Measurements from ENCODE around the gene PTTG1IP.
"Not testable (repeated sequence)": the region's sequence is repeated elsewhere in the genome, so short reads cannot be mapped to it uniquely, and the experiment has no call there.

PTTG1IP gene, protein sequence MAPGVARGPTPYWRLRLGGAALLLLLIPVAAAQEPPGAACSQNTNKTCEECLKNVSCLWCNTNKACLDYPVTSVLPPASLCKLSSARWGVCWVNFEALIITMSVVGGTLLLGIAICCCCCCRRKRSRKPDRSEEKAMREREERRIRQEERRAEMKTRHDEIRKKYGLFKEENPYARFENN

DNA sequence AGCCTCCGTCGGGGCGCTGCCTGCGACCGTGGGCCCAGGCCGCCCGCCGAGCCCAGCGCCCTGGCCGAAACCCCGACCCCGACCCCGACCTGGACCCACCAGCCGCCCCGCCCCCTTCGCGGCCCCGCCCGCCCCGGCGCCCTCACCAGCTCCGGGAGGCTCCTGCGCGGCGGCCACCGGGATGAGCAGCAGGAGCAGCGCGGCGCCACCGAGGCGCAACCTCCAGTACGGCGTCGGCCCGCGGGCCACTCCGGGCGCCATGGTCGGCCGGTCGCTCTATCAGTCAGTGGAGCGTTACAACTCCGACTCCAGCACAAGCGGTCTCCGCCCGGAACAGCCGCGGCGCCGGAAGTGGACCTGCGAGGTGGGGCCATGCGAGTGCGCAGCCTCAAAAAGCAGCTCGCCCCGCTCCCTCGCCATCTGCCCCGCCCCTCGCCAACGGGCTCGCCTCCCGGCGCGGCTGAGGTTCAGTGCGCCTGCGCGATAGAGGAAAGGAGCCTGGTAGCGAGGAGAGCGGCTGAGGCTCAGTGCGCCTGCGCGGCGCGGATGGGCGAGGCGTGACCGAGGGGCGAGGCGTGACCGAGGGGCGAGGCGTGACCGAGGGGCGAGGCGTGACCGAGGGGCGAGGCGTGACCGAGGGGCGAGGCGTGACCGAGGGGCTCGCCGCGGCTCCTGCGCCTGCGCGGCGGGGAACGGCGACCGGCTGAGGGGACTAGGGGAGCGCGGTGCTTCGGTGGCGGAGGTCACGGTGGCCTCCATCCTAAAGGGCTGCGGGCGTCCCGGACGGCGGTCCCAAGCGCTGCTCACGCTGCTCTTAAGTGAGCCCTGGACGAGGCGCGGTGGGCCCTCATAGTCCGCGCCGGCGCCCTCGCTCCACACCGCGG lies at the start of gene PTTG1IP:
Gene PTTG1IP, minus strand, starts transcription at position 335 of the 884 bp plus-strand sequence. Its CDS starts 74 bp downstream, at position 261.
- DNase-seq: peak; percentile 100

DNA sequence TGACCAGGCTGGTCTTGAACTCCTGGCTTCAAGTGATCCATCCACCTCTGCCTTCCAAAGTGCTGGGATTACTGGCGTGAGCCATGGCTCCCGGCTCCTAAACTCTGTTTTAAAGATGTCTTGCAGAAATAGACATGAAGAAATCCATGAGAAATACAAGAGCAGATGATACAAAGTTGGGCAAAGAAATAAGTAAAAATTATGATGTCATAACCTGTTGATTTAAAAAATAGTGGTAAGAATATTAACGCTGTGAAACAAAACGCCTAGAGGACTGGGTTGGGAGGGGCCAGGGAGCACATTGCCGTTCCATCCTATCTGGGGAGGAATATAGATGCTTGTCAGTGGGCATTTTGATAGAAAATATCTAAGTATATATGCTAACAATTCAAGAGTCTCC lies 48.4 kb upstream of the PTTG1IP start:
- DNase-seq: no peak

DNA sequence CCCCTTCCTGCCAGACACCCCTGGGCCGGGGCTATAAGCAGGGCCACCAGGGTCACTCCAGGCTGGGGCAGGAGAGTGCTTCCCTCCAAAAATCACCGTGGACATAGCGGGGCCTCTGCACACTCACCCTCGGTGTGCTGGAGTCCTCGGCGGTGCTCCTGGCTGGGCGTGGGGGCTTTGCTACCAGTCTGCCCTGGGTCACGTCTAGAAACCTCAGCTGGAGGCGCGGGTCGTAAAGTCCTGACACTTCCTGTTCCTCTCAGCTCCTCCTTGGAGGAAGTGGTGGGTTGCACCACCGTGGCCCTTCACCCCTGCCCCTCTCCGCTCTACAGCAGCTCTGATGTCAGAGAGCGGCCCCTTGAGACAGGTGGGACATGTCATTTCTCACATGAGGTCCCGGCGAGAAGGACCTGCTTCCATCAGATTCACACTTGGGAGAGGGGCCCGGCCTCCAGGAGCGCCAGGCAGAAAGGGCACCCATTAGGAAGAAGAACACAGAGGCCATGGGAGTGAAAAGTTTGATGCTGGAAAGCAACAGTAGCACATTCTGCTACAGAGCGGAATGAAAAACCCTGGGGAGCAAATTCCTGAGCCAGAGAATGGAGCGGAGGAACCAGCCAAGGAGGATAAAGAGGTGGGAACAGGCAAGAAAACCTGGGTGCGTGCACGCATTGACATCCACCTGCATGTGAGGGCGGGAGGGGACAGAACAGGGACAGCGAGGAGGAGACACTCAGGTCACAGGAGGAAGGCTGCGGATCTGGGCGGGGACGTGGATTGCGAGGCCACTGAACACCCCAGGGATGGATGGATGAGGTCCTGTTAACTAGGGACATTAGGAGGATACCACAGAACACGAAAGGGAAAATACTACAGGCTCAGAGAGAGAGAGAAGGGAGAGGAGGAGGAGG lies 47.5 kb upstream of the PTTG1IP start, which contains the start of gene ITGB2:
Gene ITGB2, minus strand, starts transcription at position 206 of the 911 bp plus-strand sequence. CDS start 10,117 bp downstream, outside the sequence.
- peak; percentile 84 for DNase-seq

DNA sequence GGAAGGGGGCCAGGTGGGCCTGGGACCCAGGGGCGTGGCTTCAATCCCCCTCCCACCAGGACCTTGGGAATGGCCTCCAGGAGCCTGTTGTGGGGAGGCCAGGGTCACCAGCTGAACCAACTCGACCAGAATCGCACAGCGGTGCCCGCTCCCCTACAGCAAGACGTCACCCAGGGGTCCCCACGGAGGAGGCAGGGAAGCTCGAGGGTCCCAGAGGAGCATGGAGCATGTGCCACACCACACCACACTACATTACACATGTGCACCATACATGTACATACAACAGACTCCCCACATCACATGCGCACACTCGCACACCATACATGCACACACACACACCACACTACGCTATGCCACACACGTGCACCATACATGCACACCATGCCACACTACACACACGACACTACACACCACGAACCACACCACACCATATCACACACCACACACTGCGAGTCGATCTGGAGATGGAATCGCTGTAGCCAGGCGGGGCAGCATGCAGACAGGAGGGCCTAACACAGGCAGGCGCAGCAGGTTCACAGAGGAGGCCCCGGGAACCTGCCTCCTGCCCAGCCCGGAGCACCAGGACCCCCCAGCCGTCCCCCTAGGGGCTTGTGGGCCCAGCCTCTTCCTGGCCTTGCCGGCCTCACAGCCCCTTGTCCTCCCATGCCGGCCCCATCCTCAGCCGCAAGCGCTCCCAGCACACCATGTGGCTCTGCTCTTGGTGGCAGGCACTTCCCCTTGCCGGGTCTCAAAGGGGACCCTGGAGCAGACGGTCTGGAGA lies 46.6 kb upstream of the PTTG1IP start:
- peak; percentile 70 for DNase-seq

DNA sequence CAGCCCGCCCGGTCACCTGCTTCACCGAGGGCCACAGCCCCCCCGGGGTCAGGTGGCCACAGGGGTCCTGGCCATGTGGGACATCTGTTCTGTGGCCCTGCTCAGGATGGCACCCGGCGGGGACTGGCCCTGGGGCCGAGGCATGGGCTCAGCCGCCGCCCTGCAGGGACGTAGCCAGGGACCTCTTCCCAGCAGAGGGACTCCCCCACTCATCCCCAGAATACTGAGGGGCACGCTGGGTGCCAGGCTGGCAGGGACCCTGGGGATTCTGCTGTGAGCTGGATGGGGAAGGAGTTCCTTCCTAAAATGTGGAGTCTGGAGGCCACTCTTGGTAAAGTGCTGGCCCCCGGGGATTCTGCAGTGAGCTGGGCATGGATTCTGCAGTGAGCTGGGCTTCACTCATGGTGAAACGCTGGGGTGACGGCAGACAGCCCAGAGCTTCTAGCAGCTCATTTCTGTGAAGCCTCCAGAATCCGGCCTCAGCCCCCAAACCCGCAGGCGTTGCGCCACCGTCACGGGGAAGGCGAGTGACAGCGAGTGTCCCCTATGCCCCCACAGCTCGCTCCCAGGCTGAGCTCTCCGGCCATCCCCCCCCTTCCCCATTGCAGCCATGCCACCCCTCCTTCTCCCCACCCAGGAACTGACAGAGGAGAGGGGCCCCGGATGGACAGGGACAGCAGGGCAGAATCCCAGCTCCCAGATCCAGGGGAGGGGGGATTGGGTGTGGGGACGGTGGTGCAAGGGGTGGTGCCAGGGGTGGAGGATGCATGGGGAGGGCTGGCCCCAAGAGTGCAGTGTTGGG lies 45.8 kb upstream of the PTTG1IP start:
- DNase-seq: no peak

DNA sequence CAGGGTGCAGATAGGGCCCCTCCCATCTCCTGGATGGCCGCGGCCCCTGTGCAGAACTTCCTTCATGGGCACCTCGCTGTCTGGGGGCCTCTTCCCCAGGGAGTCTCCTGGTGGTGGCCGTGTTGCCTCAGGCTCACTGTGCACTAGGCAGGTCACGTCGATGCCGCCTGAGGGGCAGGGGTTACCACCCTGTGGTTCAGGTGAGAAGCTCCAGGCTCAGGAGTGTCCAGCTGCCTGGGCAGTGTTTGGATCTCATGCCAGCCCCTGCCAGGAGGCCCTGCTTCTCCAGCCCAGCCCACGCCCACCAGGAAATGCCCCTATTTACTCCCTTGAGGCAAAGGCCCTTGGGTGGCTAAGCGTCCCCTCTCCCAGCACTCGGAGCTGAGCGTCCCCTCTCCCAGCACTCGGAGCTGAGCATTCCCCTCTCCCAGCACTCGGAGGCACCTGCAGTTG lies 45.1 kb upstream of the PTTG1IP start:
- DNase-seq: no peak

DNA sequence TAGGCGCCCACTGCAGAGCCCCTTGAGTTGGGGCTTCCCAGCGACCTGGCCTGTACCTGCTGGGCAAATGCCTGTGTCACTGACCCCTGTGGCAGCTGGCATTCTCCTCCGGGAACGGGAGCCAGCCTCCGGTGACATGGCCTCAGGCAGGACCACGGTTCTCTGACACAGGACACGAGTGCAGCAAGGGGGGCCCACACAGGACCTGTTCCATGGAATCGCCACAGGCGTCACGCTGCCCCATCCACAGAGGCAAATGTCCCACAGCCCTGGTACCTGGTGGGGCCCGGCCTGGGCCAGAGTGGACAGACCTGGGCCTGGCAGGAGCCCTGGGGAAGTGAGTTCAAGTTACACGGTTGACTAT lies 44.6 kb upstream of the PTTG1IP start:
- no peak for DNase-seq

DNA sequence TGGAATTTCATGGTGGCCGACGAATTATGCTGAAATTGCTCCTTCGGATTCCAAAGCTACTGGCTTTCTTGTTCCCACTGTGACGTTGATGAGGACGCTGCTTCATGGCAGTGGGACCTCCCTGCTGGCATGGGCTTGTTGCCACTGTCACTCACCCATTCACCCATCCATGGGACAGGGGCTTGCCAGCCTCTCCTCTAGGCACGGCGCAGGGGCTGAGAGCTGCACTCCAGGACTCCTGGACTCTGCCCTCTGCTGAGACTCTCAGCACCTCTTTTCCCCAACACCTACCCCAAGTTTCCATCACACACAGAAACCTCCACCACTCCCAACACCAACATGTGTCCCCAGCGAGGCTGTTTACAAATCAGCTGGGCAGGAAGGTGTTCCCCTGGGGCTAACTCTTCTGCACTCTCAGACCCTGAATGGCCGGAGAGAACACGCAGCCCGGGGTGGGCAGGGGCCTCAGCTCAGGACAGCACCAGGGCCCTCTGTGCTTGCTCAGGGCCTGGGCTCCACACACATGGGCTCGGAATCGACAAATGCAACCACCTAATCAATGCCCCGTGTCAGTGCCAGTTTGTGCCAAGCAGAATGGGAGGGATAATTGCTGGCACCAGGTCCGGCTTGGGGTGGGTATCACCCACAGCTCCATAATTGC lies 44.1 kb upstream of the PTTG1IP start:
- DNase-seq: no peak

DNA sequence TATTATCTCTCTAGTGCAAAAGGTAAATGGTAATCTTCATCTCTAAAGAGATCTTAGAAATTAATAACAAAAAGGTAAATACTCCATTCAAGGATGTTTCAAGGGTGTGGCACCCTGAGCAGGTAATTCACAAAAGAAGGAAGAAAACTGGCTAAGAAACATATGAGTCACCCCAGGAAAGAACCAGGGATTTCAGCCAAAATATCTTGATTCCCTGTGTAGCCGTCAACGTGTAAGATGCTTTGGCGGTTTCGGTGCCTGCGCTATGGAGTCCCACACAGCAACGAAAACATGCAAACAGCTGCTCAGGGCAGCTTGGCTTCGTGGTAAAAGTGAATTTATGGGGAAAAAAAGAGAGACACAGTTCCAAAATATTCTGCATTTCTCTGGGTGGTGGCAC lies 43.5 kb upstream of the PTTG1IP start:
- DNase-seq: no peak

DNA sequence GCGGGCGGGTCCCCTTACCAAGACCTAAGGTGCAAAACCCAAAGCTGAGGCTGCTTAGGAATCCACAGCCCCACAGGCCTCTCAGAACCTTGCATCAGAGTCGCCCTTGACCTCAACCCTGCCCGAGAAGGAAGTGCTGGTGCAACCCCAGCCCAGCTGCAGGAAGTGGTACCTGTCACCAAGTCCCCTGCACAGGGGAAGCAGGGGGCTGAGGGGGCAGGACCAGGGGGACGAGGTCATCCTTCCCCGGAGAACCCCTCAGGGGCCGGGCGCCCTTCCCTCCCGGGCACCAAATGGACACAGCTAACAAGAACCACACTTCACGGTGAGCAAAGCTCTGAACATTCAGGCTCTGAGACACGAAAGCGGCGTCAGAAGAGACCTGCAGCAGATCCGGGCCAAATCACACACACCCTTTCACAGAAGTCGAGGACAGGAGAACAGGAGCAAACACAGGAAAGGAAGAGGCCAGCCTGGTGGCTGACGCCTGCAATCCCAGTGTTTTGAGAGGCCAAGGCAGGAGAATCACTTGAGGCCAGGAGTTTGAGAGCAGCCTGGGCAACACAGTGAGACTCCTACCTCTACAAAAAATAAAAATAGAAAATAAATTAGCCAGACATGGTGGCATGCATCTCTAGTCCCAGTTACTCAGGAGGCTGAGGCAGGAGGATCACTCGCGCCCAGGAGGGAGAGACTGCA lies 40.8 kb upstream of the PTTG1IP start:
- DNase-seq: peak; percentile 83

DNA sequence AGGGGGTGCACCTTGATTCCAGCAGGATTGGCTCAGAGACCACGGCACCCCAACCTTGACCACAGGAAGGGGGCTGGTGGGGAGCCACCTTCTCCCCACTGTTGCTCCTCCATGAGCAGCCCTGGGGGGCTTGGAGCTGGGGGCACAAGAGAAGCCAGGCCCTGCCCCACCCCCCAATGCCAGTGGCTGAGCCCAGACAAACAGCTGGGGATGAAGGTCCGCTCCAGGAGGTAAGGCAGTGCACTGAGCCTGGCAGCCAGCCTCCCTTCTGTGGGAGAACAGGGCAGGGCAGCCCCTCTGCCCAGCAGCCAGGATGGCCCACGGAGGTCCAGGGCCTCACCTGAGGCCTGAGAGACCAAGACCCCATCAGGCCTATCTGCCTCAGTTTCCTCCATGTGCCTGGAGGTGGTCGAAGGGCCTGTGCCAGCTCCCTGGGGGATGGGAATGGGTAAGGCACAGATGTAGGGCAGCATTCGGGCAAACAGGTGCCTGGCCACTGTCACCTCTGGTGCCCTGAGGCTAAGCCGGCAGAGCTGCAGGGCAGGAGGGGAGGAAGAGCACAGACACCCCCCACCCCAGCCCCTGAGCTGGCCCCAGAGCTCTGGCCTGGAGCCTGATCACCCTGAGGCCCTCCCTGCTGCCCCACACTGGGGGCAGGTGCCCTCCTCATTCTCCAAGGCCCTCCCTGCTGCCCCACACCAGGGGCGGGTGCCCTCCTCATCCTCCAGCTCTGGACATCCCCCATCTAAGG lies 40.1 kb upstream of the PTTG1IP start:
- DNase-seq: no peak

DNA sequence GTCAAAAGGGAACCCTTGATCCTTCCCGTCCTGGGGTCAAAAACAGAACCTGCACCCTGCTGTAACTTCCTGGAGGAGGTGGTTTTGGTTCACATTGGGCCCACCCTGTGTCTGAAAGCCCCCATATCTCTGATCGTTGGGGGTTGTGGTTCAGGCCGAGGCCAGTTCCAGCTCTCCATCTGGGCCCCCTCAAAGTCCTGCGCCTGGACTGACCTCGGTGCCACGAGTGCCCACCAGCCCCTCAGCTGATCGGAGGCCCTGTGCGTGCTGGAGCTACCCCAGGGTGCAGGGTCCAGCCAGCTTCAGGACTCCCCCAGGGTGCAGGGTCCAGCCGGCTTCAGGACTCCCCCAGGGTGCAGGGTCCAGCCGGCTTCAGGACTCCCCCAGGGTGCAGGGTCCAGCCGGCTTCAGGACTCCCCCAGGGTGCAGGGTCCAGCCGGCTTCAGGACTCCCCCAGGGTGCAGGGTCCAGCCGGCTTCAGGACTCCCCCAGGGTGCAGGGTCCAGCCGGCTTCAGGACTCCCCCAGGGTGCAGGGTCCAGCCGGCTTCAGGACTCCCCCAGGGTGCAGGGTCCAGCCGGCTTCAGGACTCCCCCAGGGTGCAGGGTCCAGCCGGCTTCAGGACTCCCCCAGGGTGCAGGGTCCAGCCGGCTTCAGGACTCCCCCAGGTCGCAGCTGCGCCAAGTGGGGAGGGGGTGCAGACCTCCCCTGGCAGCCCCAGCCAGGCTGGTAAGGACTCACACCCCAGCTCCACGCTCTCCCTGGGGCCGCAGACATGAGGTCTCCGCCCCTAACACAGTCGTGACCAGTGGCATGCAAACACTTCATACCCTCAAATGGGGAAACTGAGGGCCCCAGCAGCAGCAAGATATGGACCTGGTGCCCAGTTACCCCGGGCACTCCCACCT lies 39.3 kb upstream of the PTTG1IP start:
- DNase-seq: not testable (repeated sequence)

DNA sequence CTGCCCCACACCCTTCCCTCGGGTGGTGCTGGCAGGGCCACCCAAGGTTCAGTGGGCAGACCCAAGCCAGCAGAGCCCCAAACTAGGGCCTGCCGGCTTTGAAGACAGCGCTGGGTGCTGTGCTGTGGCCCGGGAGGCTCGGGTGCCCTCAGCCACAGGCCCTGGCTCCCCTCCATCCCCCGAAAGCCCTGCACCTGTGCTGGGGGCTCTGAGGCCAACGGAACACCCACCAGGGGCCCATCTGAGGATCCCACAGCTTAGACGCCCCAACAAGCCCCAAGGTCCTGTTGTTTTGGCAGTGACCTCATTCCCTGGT lies 38.6 kb upstream of the PTTG1IP start:
- DNase-seq: no peak

DNA sequence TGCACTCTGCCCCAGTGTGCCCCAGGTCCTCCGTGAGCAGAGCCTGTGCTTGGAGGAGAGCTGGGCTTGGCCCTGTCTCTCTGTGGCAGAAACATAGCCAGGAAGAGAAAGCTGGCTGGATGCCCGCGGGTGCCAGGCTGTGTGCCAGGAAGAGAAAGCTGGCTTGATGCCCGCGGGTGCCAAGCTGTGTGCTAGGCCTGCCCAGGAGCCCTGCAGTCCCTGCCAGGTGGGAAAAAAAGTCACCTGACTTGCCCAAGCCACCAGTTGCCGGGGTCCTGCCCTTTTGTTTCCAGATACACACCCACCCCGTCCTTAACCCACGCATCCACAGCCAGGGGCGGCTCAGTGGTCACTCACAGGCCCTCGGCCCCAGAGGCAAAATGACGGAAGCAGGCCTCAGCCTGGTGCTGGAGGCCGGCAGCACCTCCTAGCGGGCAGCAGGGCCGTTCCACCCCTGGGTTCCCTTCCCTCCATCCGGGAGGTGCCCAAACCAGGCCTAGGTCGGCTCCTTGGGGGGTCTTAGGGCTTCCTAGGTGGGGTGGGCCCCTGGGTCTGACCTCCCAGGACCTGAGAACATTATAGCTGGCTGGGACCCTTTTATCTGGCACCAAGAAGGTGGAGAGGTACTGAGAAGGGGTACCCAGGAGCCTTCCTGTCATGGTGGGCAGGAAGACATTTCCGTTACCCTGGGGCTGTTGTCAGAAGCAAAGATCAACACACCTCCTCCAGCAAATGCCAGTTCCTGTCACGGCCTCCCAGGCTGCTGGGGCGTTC lies 38.1 kb upstream of the PTTG1IP start:
- peak; percentile 83 for DNase-seq

DNA sequence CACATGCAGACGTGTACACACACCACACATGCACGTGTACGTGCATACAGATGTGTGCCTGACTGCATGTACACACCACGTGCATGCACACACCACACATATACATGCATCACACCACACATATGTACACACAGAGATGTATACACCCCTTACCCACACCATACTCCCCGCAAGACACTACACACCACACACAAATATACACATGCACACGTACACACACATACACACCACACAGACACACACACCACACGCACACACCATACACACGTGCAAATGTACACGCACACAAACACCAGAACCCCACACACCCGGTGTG lies 37.5 kb upstream of the PTTG1IP start:
- no peak for DNase-seq

DNA sequence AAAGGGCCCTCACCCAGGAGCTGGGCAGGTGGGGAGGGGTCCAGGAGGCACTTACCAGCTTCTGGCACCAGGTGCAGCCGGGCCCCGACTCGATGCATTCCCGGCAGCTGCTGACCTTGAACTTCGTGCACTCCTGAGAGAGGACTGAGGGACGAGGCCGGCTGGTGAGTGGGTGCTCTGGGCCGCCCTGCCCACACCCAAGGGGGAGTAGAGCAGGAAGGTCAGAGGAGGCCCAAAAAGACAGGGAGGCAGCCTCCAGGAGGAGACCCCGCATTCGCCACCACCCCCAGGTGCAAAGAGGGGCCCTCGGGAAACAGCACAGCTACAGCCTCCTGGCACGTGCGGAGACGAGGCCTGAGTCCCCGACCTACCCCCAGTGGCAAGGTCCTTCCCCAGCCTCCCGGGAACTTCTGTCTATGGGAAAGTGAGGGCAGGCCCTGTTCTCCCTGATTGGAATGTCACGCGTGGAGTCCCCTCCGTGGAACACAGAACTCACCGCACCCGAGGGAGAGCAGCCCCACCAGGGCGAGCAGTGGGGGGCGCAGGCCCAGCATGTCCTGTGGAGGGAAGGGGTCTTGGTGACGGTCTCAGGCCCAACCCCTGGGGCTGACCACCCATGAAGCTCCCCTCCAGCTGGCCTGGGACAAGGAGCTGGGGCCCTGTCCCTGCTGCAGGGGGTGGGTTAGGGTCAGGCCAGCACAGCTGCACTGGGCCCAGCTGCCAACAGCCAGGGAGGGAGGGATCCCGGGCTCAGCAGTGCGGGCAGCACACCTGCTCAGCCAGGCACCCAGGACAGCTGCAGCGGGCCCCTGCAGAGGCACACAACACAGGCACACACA lies 37.0 kb upstream of the PTTG1IP start:
- no peak for DNase-seq

DNA sequence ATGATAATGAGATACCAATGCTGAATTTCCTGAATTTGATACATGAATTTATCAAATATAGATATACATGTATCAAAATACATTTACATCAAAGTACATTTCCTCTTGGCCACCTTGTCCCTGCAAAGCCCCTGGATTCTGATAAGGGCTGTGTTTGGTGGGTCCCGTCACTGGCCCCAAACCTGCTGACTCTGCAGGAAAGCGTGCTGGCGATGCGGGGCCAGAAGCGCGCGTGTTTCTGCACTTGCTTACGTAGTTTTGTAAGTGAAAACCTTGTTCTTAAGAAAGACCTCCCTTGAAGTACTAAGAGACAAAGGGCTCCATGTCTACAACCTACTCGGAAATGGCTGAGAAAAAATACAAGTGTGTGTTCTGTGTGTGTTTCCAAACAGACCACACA lies 36.2 kb upstream of the PTTG1IP start:
- no peak for DNase-seq
